ENCODE measurements around the gene S100A2. TPM values are rescaled to one million over a fixed set of nuclear protein-coding genes. Genes with fewer than 3 reads are reported as not detected.
"Not testable (repeated sequence)": the region's sequence is repeated elsewhere in the genome, so short reads cannot be mapped to it uniquely, and the experiment has no call there.

The S100A2 gene
- polyA plus RNA-seq, 2 donors = 2,831 to 3,591 TPM

DNA sequence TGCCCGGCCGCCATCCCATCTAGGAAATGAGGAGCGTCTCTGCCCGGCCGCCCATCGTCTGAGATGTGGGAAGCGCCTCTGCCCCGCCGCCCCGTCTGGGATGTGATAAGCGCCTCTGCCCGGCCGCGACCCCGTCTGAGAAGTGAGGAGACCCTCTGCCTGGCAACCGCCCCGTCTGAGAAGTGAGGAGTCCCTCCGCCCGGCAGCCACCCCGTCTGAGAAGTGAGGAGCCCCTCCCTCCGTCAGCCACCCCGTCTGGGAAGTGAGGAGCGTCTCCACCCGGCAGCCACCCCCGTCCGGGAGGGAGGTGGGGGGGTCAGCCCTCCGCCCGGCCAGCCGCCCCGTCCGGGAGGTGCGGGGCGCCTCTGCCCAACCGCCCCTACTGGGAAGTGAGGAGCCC lies 17.2 kb upstream of the S100A2 start:
- not testable (repeated sequence) for H3K27me3 ChIP-seq (ENCODE audit: control insufficient read depth in 1 of 2, insufficient read depth in 2 of 2, low read length in 2 of 2); H3K4me3 ChIP-seq (ENCODE audit: low read depth in 1 of 2, low read length in 2 of 2); H3K4me1 ChIP-seq (ENCODE audit: control insufficient read depth in 2 of 2, insufficient read depth in 2 of 2, low read length in 1 of 2); H3K36me3 ChIP-seq (ENCODE audit: control insufficient read depth in 2 of 2, insufficient read depth in 2 of 2, low read length in 1 of 2); H3K9me3 ChIP-seq (ENCODE audit: control insufficient read depth in 2 of 2, insufficient read depth in 1 of 2, low read depth in 1 of 2, low read length in 1 of 2); H3K27ac ChIP-seq (ENCODE audit: low read depth in 2 of 2, low read length in 1 of 2)
- WGBS, 2 donors = 94 to 96% methylated on average over 32 to 34 of the region's 34 CpGs

DNA sequence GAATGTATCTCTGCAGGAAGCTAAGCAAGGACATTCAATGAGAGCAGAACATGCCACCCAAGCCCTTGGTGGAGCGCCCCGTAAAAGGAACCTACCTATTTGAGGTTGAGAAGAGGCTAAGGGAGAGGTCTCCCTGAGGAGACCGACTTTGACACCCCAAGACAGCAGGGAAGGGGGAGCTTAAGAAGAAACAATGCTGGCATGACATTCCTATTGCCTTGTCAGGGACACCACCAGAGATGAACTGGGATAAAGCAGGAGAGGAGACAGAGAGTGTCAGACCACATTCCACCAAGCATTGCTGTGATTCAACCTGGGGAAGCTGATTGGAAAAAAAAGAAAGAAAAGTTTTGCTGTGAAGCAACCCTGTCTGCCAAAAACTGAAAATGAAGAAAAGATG lies 13.3 kb upstream of the S100A2 start:
- WGBS, 2 donors = 76 to 85% methylated on average over 3 of the region's 3 CpGs
- H3K27me3 ChIP-seq (ENCODE audit: control insufficient read depth in 1 of 2, insufficient read depth in 2 of 2, low read length in 2 of 2) = no peaks in the 10 kb centered on the region
- H3K4me3 ChIP-seq (ENCODE audit: low read depth in 1 of 2, low read length in 2 of 2) = no peak overlapping the region
- no peaks in the 10 kb centered on the region for H3K9me3 ChIP-seq (ENCODE audit: control insufficient read depth in 2 of 2, insufficient read depth in 1 of 2, low read depth in 1 of 2, low read length in 1 of 2)
- H3K27ac ChIP-seq (ENCODE audit: low read depth in 2 of 2, low read length in 1 of 2) = no peak overlapping the region
- peaks cover 2 to 4% of the 10 kb centered on the region in 2 donors for H3K4me1 ChIP-seq (ENCODE audit: control insufficient read depth in 2 of 2, insufficient read depth in 2 of 2, low read length in 1 of 2)
- no peaks in the 10 kb centered on the region for H3K36me3 ChIP-seq (ENCODE audit: control insufficient read depth in 2 of 2, insufficient read depth in 2 of 2, low read length in 1 of 2)

DNA sequence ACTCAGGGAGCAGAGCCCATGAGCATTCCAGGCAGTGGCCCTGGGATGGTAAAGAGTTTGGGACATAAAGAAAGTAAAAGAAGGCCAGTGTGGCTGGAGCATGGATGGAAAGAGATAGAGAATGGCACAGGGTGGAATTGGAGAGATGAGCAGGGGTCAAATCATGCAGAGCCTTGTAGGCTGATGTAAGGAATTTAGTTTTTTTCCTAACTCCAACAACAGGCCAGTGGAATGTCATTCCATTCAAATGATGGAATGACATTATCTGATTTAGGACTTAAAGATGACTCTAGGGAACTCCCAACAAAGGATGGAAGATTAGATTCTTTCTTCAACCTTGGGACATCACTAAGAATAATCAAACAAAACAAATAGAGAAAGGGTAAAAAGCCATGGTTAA lies 12.8 kb upstream of the S100A2 start:
- no peaks in the 10 kb centered on the region for H3K36me3 ChIP-seq (ENCODE audit: control insufficient read depth in 2 of 2, insufficient read depth in 2 of 2, low read length in 1 of 2)
- peaks cover 2 to 4% of the 10 kb centered on the region in 2 donors for H3K4me1 ChIP-seq (ENCODE audit: control insufficient read depth in 2 of 2, insufficient read depth in 2 of 2, low read length in 1 of 2)
- no peaks in the 10 kb centered on the region for H3K9me3 ChIP-seq (ENCODE audit: control insufficient read depth in 2 of 2, insufficient read depth in 1 of 2, low read depth in 1 of 2, low read length in 1 of 2)
- H3K4me3 ChIP-seq (ENCODE audit: low read depth in 1 of 2, low read length in 2 of 2) = no peak overlapping the region
- H3K27me3 ChIP-seq (ENCODE audit: control insufficient read depth in 1 of 2, insufficient read depth in 2 of 2, low read length in 2 of 2) = no peaks in the 10 kb centered on the region
- H3K27ac ChIP-seq (ENCODE audit: low read depth in 2 of 2, low read length in 1 of 2) = no peak overlapping the region

DNA sequence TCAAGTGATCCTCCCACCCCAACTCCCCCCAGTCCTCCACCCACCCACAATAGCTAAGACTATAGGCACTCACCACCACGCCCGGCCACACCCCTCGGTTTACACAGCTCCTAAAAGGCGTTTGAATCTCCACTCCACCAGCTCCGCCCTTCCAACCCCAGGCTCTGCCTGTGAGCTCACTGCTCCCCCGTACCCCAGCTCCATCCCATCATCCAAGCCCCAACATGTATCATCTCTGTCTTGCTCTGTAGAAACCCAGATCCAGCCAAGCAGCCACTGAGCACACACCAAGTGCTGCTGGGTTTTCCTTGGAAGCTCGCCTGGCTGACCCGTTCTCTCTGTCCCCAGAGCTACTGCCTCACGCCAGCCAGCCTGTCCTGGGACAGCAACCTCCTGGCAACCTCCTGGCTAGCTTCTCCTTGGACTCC lies 12.0 kb upstream of the S100A2 start:
- H3K27me3 ChIP-seq (ENCODE audit: control insufficient read depth in 1 of 2, insufficient read depth in 2 of 2, low read length in 2 of 2) = no peaks in the 10 kb centered on the region
- WGBS, 2 donors = 36 to 46% methylated on average over 9 of the region's 9 CpGs
- H3K4me3 ChIP-seq (ENCODE audit: low read depth in 1 of 2, low read length in 2 of 2) = no peak overlapping the region
- no peaks in the 10 kb centered on the region for H3K36me3 ChIP-seq (ENCODE audit: control insufficient read depth in 2 of 2, insufficient read depth in 2 of 2, low read length in 1 of 2)
- peak overlapping the region; percentile 65 to 75 for H3K27ac ChIP-seq (ENCODE audit: low read depth in 2 of 2, low read length in 1 of 2)
- H3K9me3 ChIP-seq (ENCODE audit: control insufficient read depth in 2 of 2, insufficient read depth in 1 of 2, low read depth in 1 of 2, low read length in 1 of 2) = no peaks in the 10 kb centered on the region
- H3K4me1 ChIP-seq (ENCODE audit: control insufficient read depth in 2 of 2, insufficient read depth in 2 of 2, low read length in 1 of 2) = peaks cover 2 to 4% of the 10 kb centered on the region in 2 donors

DNA sequence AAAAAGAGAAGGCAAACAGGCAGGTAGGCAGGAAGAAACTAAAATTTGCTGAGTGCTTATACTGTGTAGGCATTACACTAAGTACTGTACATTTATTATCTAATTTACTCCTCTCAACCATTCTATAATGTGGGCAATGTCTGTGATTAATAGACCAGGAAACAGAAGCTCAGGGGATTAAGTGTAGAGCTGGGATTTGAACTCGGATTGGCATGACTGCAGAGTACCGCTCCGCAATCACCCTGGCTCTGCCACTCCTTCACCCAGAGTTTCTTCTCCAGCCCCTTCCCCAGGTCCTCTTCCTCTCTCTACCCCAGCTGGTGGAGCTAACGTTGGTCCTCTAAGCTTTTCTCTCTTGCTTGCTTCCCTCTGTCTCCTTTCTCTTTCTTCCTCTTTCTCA lies 11.5 kb upstream of the S100A2 start:
- Histone ChIP-seq H3K4me1 (ENCODE audit: control insufficient read depth in 2 of 2, insufficient read depth in 2 of 2, low read length in 1 of 2) (peaks cover 2 to 5% of the 10 kb centered on the region in 2 donors), H3K27me3 (ENCODE audit: control insufficient read depth in 1 of 2, insufficient read depth in 2 of 2, low read length in 2 of 2) (no peaks in the 10 kb centered on the region), H3K36me3 (ENCODE audit: control insufficient read depth in 2 of 2, insufficient read depth in 2 of 2, low read length in 1 of 2) (no peaks in the 10 kb centered on the region), H3K9me3 (ENCODE audit: control insufficient read depth in 2 of 2, insufficient read depth in 1 of 2, low read depth in 1 of 2, low read length in 1 of 2) (no peaks in the 10 kb centered on the region), H3K27ac (ENCODE audit: low read depth in 2 of 2, low read length in 1 of 2) (peak overlapping the region; percentile 65 to 75), H3K4me3 (ENCODE audit: low read depth in 1 of 2, low read length in 2 of 2) (no peak overlapping the region)
- WGBS, 2 donors = 37 to 46% methylated on average over 4 of the region's 4 CpGs

DNA sequence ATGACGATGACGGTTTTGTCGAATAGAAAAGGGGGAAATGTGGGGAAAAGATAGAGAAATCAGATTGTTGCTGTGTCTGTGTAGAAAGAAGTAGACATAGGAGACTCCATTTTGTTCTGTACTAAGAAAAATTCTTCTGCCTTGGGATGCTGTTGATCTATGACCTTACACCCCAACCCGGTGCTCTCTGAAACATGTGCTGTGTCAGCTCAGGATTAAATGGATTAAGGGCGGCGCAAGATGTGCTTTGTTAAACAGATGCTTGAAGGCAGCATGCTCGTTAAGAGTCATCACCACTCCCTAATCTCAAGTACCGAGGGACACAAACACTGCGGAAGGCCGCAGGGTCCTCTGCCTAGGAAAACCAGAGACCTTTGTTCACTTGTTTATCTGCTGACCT lies 9.9 kb upstream of the S100A2 start:
- H3K9me3 ChIP-seq (ENCODE audit: control insufficient read depth in 2 of 2, insufficient read depth in 1 of 2, low read depth in 1 of 2, low read length in 1 of 2) = not testable (repeated sequence)

DNA sequence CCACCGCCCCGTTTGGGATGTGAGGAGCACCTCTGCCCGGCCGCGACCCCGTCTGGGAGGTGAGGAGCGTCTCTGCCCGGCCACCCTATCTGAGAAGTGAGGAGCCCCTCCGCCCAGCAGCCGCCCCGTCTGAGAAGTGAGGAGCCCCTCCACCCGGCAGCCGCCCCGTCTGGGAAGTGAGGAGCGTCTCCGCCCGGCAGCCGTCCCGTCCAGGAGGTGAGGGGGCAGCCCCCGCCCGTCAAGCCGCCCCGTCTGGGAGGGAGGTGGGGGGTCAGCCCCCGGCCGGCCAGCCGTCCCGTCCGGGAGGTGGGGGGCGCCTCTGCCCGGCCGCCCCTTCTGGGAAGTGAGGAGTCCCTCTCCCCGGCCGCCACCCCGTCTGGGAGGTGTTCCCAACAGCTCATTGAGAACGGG lies 9.4 kb upstream of the S100A2 start:
- H3K4me1 ChIP-seq (ENCODE audit: control insufficient read depth in 2 of 2, insufficient read depth in 2 of 2, low read length in 1 of 2) = peaks cover 4 to 11% of the 10 kb centered on the region in 2 donors
- H3K27me3 ChIP-seq (ENCODE audit: control insufficient read depth in 1 of 2, insufficient read depth in 2 of 2, low read length in 2 of 2); H3K9me3 ChIP-seq (ENCODE audit: control insufficient read depth in 2 of 2, insufficient read depth in 1 of 2, low read depth in 1 of 2, low read length in 1 of 2); H3K4me3 ChIP-seq (ENCODE audit: low read depth in 1 of 2, low read length in 2 of 2); H3K36me3 ChIP-seq (ENCODE audit: control insufficient read depth in 2 of 2, insufficient read depth in 2 of 2, low read length in 1 of 2): not testable (repeated sequence)
- peak overlapping the region in 1 of 2 donors; percentile 2 for H3K27ac ChIP-seq (ENCODE audit: low read depth in 2 of 2, low read length in 1 of 2)
- WGBS, 2 donors = 92 to 95% methylated on average over 34 to 35 of the region's 35 CpGs

More for the DNA sequence above, 9.9 kb upstream of the S100A2 start:
- not testable (repeated sequence) for H3K4me3 ChIP-seq (ENCODE audit: low read depth in 1 of 2, low read length in 2 of 2); H3K36me3 ChIP-seq (ENCODE audit: control insufficient read depth in 2 of 2, insufficient read depth in 2 of 2, low read length in 1 of 2); H3K27me3 ChIP-seq (ENCODE audit: control insufficient read depth in 1 of 2, insufficient read depth in 2 of 2, low read length in 2 of 2)
- Histone ChIP-seq H3K27ac (ENCODE audit: low read depth in 2 of 2, low read length in 1 of 2) (peak overlapping the region; percentile 2 to 4), H3K4me1 (ENCODE audit: control insufficient read depth in 2 of 2, insufficient read depth in 2 of 2, low read length in 1 of 2) (peaks cover 4 to 11% of the 10 kb centered on the region in 2 donors)
- WGBS, 2 donors = 63 to 73% methylated on average over 9 to 10 of the region's 10 CpGs

DNA sequence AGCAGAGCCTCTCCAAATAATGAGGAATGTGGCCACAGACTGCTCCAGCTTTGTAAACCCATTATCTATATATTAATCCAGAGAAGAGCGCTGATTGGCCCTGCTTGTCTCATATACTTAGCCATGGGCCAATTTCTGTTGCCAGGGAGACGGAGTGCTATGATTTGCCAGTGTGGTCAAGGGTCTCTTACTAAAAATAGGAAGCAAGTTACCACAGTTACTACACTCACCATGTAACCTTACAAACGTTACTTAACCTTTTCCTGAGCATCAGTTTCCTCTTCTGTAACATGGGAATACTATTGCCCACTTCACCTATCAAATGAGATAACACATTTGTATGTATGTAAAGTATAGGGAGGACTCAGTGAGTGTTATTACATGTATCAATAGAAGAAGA lies 7.7 kb upstream of the S100A2 start:
- Histone ChIP-seq H3K27me3 (ENCODE audit: control insufficient read depth in 1 of 2, insufficient read depth in 2 of 2, low read length in 2 of 2) (no peaks in the 10 kb centered on the region), H3K27ac (ENCODE audit: low read depth in 2 of 2, low read length in 1 of 2) (peak overlapping the region; percentile 66 to 78), H3K4me1 (ENCODE audit: control insufficient read depth in 2 of 2, insufficient read depth in 2 of 2, low read length in 1 of 2) (peaks cover 4 to 13% of the 10 kb centered on the region in 2 donors), H3K4me3 (ENCODE audit: low read depth in 1 of 2, low read length in 2 of 2) (no peak overlapping the region), H3K9me3 (ENCODE audit: control insufficient read depth in 2 of 2, insufficient read depth in 1 of 2, low read depth in 1 of 2, low read length in 1 of 2) (no peaks in the 10 kb centered on the region), H3K36me3 (ENCODE audit: control insufficient read depth in 2 of 2, insufficient read depth in 2 of 2, low read length in 1 of 2) (no peaks in the 10 kb centered on the region)
- 72 to 76% methylated on average over 3 of the region's 3 CpGs for WGBS, 2 donors

DNA sequence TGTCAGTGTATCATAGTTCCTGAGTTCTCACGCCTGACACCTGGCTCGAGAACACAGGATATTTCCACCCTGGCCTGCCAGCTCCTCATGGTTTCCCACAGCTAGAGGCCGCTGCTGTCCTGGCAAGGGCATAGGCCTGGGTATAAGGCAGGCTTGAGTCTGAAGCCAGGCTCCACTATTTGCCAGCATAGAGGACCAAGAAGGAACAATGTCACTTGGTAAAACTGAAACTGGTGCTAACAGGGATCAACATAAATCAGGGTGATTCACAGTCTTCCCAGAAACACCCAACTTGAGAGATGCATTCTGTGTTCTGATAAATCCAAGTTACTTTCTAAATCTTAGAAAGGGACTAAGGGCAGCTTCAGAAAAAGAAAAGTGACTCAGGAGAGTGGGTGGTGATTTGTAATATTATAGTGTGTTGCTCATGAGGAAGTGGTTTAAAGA lies 6.9 kb upstream of the S100A2 start:
- Histone ChIP-seq H3K36me3 (ENCODE audit: control insufficient read depth in 2 of 2, insufficient read depth in 2 of 2, low read length in 1 of 2) (no peaks in the 10 kb centered on the region), H3K27ac (ENCODE audit: low read depth in 2 of 2, low read length in 1 of 2) (peak overlapping the region; percentile 76 to 81), H3K4me3 (ENCODE audit: low read depth in 1 of 2, low read length in 2 of 2) (no peak overlapping the region), H3K9me3 (ENCODE audit: control insufficient read depth in 2 of 2, insufficient read depth in 1 of 2, low read depth in 1 of 2, low read length in 1 of 2) (no peaks in the 10 kb centered on the region), H3K4me1 (ENCODE audit: control insufficient read depth in 2 of 2, insufficient read depth in 2 of 2, low read length in 1 of 2) (peaks cover 4 to 11% of the 10 kb centered on the region in 2 donors), H3K27me3 (ENCODE audit: control insufficient read depth in 1 of 2, insufficient read depth in 2 of 2, low read length in 2 of 2) (no peaks in the 10 kb centered on the region)
- 5 to 18% methylated on average over 3 of the region's 3 CpGs for WGBS, 2 donors

DNA sequence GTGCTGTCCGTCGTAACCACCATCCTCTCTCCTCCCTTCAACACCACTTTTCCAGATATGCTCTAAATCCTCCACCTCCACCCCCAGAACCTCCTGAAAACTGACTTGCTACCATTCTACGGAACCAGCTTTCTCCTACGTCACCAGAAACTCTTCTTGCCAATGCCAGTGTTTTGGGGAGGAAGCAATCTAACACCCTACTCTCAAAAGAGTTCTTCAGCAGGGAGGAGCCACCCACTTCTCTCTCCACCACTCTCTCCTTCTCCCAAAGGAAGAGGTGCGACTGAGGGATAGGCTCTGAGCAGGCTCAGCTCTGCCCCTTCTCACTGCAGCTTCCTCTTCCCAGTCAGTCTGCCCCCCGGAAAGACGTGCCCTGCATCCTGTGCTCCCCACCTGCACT lies 6.1 kb upstream of the S100A2 start:
- Histone ChIP-seq H3K36me3 (ENCODE audit: control insufficient read depth in 2 of 2, insufficient read depth in 2 of 2, low read length in 1 of 2) (no peaks in the 10 kb centered on the region), H3K4me1 (ENCODE audit: control insufficient read depth in 2 of 2, insufficient read depth in 2 of 2, low read length in 1 of 2) (peaks cover 5 to 16% of the 10 kb centered on the region in 2 donors), H3K27ac (ENCODE audit: low read depth in 2 of 2, low read length in 1 of 2) (peak overlapping the region; percentile 76 to 81), H3K27me3 (ENCODE audit: control insufficient read depth in 1 of 2, insufficient read depth in 2 of 2, low read length in 2 of 2) (no peaks in the 10 kb centered on the region), H3K9me3 (ENCODE audit: control insufficient read depth in 2 of 2, insufficient read depth in 1 of 2, low read depth in 1 of 2, low read length in 1 of 2) (no peaks in the 10 kb centered on the region), H3K4me3 (ENCODE audit: low read depth in 1 of 2, low read length in 2 of 2) (no peak overlapping the region)
- WGBS, 2 donors = 70 to 74% methylated on average over 7 of the region's 7 CpGs
